DND-41 (cell line): ENCODE results near the gene ASB13.

Source experiments
- EZH2 ChIP-seq: IDR thresholded peaks from 3 replicates; pipeline ENCODE4 v1.6.1; 2012; ENCODE audit warnings: borderline replicate concordance, low read depth, mild to moderate bottlenecking, moderate library complexity, low read length, inconsistent platforms; ENCODE audit not compliant: severe bottlenecking
- TF ChIP-seq, protein P1 (sequence below): IDR thresholded peaks from 2 replicates; pipeline ENCODE4 v1.5.1; 2012; ENCODE audit warnings: borderline replicate concordance, low read length, moderate library complexity, mild to moderate bottlenecking; ENCODE audit not compliant: poor library complexity, severe bottlenecking; ENCODE audit errors: extremely low read depth

GRCh38 chr10:5592070-5592469 lies 74.3 kb downstream of the ASB13 start:
- TF ChIP-seq, protein P1, sequence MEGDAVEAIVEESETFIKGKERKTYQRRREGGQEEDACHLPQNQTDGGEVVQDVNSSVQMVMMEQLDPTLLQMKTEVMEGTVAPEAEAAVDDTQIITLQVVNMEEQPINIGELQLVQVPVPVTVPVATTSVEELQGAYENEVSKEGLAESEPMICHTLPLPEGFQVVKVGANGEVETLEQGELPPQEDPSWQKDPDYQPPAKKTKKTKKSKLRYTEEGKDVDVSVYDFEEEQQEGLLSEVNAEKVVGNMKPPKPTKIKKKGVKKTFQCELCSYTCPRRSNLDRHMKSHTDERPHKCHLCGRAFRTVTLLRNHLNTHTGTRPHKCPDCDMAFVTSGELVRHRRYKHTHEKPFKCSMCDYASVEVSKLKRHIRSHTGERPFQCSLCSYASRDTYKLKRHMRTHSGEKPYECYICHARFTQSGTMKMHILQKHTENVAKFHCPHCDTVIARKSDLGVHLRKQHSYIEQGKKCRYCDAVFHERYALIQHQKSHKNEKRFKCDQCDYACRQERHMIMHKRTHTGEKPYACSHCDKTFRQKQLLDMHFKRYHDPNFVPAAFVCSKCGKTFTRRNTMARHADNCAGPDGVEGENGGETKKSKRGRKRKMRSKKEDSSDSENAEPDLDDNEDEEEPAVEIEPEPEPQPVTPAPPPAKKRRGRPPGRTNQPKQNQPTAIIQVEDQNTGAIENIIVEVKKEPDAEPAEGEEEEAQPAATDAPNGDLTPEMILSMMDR, result no peak
- TF ChIP-seq EZH2, result no peak
